Measurements from ENCODE around the gene MAP2K5. TPM values are rescaled to one million over a fixed set of nuclear protein-coding genes. Genes with fewer than 3 reads are reported as not detected.

Gene MAP2K5
- total RNA-seq, 2 experiments from 2014 or later: 22.2 to 27.9 TPM

DNA sequence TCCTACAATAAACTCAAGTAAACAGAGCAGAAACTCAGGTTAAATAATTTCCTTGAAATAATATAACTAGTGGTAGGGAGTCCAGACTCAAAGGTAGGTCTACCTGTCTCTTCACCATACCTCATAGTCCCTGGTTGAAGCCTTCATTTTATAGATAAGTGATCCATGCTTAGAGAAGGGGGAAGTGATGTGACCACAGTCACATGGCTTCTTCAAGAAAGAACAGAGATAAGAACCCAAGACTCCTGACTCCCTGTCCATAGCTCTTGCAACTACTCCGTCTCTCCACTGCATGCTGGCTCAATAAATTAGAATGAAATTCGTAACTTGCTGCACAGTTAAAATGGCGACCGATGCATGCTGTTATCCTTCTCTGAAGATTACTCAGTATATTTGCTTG lies 32.6 kb upstream of the MAP2K5 start:
- Mint-ChIP-seq H3K27ac (no peak overlapping the region), H3K36me3 (ENCODE audit: low read depth) (peaks cover 25% of the 10 kb centered on the region), H3K9me3 (no peaks in the 10 kb centered on the region), H3K27me3 (no peaks in the 10 kb centered on the region), H3K4me1 (ENCODE audit: low read depth) (no peaks in the 10 kb centered on the region), H3K4me3 (no peak overlapping the region)
- Histone ChIP-seq H3K4me3 (ENCODE audit: low read length) (no peak overlapping the region), H3K27ac (ENCODE audit: low read depth in 1 of 2, low read length in 2 of 2) (no peak overlapping the region), H3K4me1 (ENCODE audit: insufficient read depth, low read length) (no peaks in the 10 kb centered on the region), H3K9me3 (ENCODE audit: control insufficient read depth in 1 of 2, insufficient read depth in 1 of 2, low read length in 2 of 2) (no peaks in the 10 kb centered on the region), H3K36me3 (ENCODE audit: insufficient read depth, low read length) (peaks cover 3% of the 10 kb centered on the region), H3K27me3 (ENCODE audit: control insufficient read depth in 1 of 2, insufficient read depth in 2 of 2, low read length in 2 of 2) (no peaks in the 10 kb centered on the region)
- CTCF ChIA-PET: no interaction called here
- intact Hi-C loops (cut with DNase I, micrococcal nuclease): loop anchor here in 1 of 2 experiments (5.0 kb wide), 1 partner anchor 37 kb away; no protein-coding TSS in a partner anchor
- POLR2A ChIA-PET: no interaction called here
- DNase-seq (no peak), ATAC-seq (ENCODE audit: poor library complexity) (no peak)
- TF ChIP-seq CTCF (IDR thresholded peaks at IDR 0.05): no peak

GRCh38 chr15:67510597-67511190 lies 31.8 kb upstream of the MAP2K5 start:
- Mint-ChIP-seq H3K4me1 (ENCODE audit: low read depth) (no peaks in the 10 kb centered on the region), H3K9me3 (no peaks in the 10 kb centered on the region), H3K36me3 (ENCODE audit: low read depth) (peaks cover 29% of the 10 kb centered on the region), H3K27ac (no peak overlapping the region), H3K4me3 (no peak overlapping the region), H3K27me3 (no peaks in the 10 kb centered on the region)
- intact Hi-C loops (cut with DNase I, micrococcal nuclease): loop anchor here in 1 of 2 experiments (5.0 kb wide), 1 partner anchor 37 kb away; no protein-coding TSS in a partner anchor
- ChIA-PET CTCF (interaction anchor here (1.4 kb wide), 1 partner anchor 9 kb away, joined by 6 read pairs; no protein-coding TSS in a partner anchor), POLR2A (no interaction called here)
- DNase-seq (no peak), ATAC-seq (ENCODE audit: poor library complexity) (no peak)
- no peak for TF ChIP-seq CTCF (IDR thresholded peaks at IDR 0.05)
- H3K9me3 ChIP-seq (ENCODE audit: control insufficient read depth in 1 of 2, insufficient read depth in 1 of 2, low read length in 2 of 2): no peaks in the 10 kb centered on the region
- H3K36me3 ChIP-seq (ENCODE audit: insufficient read depth, low read length): peaks cover 3% of the 10 kb centered on the region
- H3K4me3 ChIP-seq (ENCODE audit: low read length): no peak overlapping the region
- no peak overlapping the region for H3K27ac ChIP-seq (ENCODE audit: low read depth in 1 of 2, low read length in 2 of 2)
- H3K4me1 ChIP-seq (ENCODE audit: insufficient read depth, low read length): no peaks in the 10 kb centered on the region
- no peaks in the 10 kb centered on the region for H3K27me3 ChIP-seq (ENCODE audit: control insufficient read depth in 1 of 2, insufficient read depth in 2 of 2, low read length in 2 of 2)

DNA sequence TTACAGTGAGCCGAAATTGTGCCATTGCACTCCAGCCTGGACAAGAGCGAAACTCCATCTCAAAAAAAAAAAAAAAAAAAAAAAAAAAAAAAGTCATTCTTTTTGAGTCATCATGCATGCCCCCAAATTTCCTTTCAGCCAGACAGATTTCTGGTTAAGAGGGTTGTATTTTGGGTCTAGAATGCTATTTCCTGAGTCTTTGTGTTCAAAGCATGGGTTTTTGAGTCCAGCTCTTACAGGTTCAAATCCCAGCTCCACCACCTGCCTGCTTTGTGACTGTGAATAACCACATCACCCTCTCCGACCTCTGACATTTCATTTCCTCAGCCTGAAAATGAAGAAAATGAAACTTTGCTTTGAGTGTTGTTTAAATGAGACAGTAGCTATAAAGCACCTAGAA lies 30.9 kb upstream of the MAP2K5 start:
- no peaks in the 10 kb centered on the region for H3K4me1 Mint-ChIP-seq (ENCODE audit: low read depth)
- no peak overlapping the region for H3K4me3 Mint-ChIP-seq
- no peaks in the 10 kb centered on the region for H3K9me3 Mint-ChIP-seq
- no peak overlapping the region for H3K27ac Mint-ChIP-seq
- TF ChIP-seq CTCF (IDR thresholded peaks at IDR 0.05): no peak
- Histone ChIP-seq H3K4me3 (ENCODE audit: low read length) (no peak overlapping the region), H3K4me1 (ENCODE audit: insufficient read depth, low read length) (no peaks in the 10 kb centered on the region), H3K27me3 (ENCODE audit: control insufficient read depth in 1 of 2, insufficient read depth in 2 of 2, low read length in 2 of 2) (no peaks in the 10 kb centered on the region), H3K9me3 (ENCODE audit: control insufficient read depth in 1 of 2, insufficient read depth in 1 of 2, low read length in 2 of 2) (no peaks in the 10 kb centered on the region), H3K36me3 (ENCODE audit: insufficient read depth, low read length) (peaks cover 3% of the 10 kb centered on the region), H3K27ac (ENCODE audit: low read depth in 1 of 2, low read length in 2 of 2) (no peak overlapping the region)
- H3K36me3 Mint-ChIP-seq (ENCODE audit: low read depth): peaks cover 29% of the 10 kb centered on the region
- no peaks in the 10 kb centered on the region for H3K27me3 Mint-ChIP-seq
- DNase-seq (no peak), ATAC-seq (ENCODE audit: poor library complexity) (no peak)
- POLR2A ChIA-PET: no interaction called here
- CTCF ChIA-PET: interaction anchor here (0.7 to 1.4 kb wide), 2 partner anchors 10 to 569 kb away, joined by 3 to 6 read pairs; no protein-coding TSS in a partner anchor
- intact Hi-C loops (cut with DNase I, micrococcal nuclease): loop anchor here in 1 of 2 experiments (5.0 kb wide), 1 partner anchor 36 kb away; no protein-coding TSS in a partner anchor

Data from CD4-positive, alpha-beta T cell (primary cell).